GM04503 (cell line): ENCODE results near the gene URI1.

Experiments used
- DNase-seq: peaks from one replicate; pipeline ENCODE4 v3.0.0-alpha.2; 2012; ENCODE audit warnings: low read depth

Gene URI1

DNA sequence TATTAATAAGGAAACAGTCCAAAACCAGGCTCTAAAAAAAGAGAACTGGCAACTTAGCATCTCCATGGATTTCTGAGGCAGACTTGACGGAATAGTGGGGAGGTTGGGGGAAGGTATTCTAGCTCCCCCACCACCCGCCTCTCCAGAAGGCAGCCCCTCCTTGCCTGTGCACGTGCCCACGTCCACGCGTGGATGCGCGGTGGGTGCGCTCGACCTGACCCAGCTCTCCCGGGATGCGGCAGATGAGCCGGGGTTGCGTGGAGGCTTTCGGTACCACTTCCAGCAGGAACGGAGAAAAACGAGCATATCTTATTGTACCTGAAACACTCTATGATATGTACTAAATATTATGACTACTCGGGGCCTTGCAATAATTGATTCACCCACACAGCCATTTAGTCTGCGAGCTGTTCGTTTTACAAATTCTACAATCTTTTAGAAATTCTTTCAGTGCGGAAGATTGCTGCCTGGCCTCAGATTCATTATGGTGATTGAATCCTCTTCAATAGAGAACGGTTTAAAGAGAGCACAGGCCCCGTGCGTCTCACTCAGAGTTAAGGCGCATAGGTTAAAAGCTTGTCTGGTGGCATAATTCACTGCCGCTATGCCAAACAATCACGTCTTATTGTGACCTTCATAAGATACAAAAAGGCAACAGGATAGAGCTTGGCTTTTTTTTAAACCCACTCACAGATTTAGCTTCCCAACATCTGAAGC lies 117.9 kb downstream of the URI1 start:
- DNase-seq: no peak

DNA sequence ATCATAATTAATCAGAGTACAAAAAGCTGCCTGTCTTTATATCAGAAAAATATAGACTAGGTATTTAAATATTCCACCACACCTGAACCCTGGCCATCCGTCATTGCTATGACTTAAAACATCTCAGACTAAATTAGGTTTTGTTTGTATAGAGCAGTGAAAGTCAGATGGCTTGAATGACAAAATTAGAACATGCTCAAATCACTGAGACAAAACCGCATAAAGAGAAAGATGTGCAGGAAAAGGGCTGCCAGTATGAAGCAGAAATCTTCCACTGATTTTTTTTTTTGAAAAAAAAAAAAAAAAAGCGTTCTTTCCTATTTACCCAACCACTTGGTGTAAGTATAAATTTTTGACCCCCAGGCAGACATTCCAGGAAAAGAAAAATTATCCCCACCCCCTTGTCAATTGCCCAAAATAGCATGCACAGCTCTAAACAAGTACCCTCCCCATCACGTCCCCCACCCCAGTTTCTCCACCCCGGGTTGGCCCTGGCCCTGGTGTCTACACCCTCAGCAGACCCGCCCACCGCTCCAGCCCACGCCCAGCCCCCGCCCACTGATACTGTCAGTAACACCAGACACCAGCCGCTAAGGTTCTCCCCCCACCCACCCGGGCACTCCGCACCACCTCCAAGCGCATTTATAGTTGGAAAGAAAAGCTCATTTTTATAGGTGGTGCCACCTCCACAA lies 118.6 kb downstream of the URI1 start:
- DNase-seq: no peak

DNA sequence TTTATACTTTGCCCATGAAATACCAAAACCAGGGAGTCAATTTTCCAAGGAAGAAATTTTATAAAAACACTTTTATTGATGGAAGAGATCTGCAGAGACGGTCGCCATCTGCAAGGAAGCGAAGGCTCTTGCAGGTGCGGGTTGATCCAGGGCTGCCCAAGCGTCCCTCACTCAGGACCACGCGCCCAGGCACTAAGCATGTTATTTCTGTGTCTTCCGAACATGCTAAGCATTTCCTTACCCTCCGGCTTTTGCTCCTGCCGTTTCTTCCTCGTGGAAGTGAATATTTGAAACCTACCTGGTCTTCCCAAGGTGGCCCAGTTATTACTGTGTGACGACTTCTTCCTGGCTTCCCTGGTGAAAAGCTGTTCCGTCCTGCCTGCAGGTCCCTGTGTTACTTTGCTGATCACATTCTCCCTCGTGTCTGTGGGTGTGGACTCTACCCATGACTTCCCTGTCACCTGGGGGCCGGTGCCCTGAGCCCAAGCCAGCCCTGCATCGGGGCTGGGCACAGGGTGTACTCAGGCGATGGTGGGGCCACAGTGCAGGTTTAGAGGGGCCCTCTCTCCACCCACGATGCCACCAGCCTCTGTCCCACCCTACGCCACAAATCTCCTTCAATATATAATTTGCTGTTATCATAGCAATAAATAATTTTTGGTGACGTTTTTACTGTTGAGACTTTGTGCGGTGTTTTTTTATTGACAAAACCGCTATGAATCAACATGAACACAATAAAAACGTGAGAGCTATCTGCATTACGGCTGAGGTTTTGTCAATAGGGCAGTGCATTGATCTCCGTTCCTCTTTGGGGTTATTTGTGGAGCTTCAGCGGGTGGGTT lies 119.4 kb downstream of the URI1 start:
- DNase-seq: no peak

DNA sequence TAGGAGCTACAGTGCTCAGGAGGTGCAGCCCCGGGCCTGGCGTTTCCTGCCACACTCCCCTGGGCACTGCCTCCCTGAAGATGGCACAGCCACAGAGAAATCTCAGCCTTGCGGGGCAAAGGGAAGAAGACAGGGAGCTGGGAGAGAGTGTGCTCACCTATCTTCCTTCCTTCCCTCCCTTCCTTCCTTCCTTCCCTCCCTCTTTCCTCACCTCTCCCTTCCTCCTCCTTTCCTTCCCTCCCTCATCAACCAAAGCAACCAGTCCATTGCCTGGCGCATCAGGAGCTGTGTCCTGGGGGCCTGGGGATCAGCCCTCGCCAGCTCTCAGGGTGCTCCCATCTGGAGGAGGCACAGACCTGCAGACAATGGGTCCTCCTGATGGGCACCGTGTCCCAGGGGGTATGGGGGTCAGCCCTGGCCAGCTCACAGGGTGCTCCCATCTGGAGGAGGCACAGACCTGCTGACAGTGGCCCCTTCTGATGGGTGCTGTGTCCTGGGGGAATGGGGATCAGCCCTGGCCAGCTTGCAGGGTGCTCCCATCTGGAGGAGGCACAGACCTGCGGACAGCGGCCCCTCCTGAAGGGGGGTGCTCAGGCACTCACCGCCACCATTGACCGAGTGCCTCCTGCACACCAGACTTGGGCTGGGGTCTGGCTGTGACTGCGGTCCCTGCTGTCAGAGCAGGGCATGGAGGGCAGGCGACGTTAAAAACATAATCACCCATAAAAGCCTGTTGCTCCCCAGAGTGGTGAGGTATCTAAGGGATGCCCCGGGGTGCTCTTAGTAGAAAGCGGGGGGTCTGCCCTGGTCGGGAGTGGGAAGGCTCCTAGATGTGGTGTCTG lies 120.2 kb downstream of the URI1 start:
- DNase-seq: no peak

DNA sequence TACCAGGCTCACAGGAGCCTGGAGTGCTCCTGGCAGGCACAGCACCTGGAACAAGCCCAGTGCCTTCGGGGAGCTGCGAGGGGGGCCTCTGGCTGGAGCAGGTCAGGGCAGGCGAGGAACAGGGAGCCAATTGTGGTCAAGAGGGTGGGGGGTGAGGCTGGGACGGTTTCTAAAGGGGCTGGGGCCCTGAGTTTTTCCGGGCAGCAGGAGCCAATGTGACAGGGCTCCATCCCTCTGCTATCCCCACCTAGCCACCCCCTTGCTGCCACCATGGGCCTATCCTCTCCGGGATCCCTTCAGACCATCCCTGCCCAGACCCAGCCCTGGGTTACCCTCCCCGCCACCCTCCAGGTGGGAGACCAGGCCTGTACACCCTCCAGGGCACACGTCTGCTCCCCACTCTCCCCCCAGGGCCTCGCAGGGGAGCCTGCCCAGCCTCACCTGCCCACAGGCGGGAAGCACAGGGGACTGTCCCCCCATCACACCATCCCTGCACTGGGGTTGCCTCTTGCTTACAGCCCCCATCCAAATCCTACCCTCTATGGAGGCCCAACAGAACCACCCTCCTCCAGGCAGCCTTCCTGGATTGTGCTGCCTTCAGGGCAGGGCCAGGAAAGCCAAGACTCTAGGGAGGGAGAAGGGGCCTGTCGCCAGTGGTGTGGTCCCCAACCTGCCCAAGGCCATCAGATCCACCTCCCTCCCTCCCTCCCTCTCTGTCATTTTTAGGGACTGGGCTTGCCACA lies 121.0 kb downstream of the URI1 start:
- no peak for DNase-seq

DNA sequence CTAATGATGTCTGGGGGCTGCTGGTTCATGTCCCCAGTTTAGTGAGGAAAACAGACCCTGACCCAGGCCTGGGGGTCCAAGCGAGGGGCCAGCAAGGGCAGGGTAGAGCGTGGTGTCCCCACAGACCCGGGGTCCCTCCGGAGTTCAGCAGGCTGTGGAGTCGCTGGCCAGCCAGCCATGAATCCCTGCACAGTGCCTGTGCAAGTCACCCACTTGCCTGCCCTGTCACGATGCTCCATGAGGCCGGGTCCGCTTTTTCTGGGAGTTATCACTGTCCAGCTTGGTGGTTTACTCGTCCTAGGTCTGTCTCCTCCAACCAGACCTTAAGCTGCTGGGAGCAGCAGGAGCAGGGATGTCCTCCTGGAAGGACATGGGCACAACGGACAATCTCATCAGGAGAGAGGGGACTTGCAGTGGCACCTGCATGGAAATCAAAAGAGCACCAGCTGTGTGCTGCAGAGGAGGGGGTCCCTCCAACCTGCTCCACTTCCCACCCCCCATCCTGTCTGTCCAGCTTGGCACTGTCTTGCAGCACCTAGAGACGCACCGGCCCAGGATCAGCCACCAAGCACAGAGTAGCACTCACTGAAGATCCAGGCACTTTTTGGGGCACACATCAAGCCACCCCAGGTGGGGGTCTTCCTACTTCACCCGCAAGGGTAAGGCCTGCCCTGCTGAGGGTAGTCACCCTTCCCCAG lies 121.8 kb downstream of the URI1 start:
- no peak for DNase-seq

DNA sequence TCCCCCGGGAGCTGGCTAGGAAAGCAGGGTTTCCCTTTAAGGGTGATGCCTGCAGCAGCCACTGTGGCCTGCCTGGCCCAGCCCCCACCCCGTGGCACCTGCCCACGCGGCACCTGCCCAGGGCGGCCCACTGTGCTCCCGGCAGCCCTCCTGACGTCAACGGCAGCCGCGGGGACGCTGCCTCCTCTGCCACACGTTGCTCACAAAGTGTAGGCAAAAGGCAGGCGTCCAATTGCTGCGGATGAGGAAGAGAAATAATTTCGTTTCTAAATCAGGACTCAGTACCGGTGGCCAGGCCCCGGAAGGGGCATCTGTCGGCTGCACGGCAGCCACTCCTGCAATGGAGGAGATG lies 122.3 kb downstream of the URI1 start:
- DNase-seq: no peak

DNA sequence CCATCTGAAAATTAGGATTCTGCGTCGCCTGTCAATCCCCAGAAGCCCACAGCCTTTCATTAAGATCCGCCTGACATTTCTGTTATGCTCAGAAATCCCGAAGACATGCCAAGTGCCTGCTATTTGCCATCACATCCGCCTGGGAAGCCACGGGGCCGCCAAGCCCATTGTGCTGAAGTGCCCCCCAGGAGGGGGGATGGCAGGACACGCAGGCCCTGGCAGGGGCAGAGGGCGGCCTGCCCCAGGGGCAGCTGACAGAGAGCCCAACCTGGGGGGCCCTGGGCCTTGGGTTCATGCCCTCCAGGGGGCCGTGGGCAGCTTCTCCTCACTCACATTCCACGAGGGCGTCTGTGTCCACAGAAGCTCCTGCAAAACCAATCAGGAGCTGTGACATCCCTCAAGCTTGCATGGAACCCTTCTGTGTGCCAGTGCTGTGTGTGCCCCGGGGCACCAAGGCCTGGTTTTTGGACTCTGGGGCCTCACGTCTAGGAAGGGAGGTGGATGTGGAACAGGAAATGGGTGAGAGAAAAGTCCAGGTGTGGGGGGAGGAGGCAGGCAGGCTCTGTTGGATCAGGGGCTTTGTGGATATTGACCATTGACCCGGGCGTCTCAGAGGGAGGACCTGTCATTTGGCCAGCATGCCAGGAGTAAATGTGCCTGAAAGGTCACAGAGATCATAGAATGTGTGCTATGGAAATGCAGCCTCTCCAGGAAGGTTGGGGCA lies 122.9 kb downstream of the URI1 start:
- DNase-seq: no peak

DNA sequence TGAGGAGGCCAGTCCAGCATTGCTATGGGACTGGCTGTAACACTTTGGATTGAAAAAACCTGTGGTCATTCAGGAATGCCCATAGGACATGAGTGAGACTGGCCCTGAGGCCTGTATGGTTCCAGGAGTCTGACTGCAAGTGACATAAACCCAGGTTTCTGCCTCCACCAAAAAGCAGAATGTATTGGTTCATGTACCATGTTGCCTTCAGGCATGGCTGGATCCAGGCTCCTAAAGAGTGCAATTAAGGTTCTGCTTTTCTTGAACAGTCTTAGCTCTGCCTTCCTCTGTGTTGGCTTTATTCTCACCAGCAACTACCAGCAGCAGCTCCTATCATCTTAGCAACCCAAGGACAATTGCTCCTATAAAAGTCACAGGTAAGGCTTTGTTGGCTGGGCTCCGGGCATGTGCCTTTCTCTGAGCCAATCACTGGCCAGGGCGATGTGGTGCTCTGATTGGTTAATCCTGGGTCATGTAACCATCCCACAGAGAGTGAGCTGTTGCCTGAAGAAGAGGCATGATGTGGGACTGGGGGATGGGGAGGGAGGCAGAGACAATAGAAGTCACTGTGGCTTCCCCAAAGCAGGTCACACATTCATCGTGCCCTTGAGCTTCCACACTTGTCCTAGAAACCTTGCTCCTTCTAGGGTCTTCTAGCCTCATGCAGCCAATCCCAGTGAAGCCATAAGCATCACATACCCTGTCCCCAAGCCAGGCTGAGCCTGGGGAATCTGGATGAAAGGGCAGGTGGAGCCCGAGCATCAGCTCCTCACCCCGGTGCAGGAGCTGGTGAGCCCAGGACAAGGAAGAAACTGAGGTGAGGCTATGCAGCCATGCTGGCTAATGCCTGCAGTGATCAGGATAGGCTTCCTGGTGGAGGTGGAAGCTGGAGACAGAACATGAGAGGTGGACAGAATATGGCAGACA lies 123.9 kb downstream of the URI1 start:
- DNase-seq: no peak
